Uterine smooth muscle cell (primary cell): ENCODE results near the gene DCP1A. TPM values are rescaled to one million over a fixed set of nuclear protein-coding genes. Genes with fewer than 3 reads are reported as not detected.

Experiments used
- total RNA-seq: library from RNA; depleted of rRNA; stranded (reverse); fragments of >200 nt; gene quantifications from 2 replicates; pipeline ENCODE4 v1.2.3, GENCODE V29; 2014

Gene DCP1A
- 9.4 and 12.4 TPM in 2 replicates for total RNA-seq

GRCh38 chr3:53347261-53348064 lies at the start of gene DCP1A:
TSS of gene DCP1A (minus strand) at chr3:53347543. CDS start at chr3:53347517, 26 bp downstream.

GRCh38 chr3:53255775-53256703 lies 91.3 kb downstream of the DCP1A start, which contains the start of gene TKT:
TSS of gene TKT (minus strand) at chr3:53256022. CDS start at chr3:53255942, 80 bp downstream.

Other genes with a start within 250 kb of the DCP1A start
- gene RFT1, start 217.1 kb downstream of the DCP1A start, total RNA-seq = 23.4 and 24.5 TPM in 2 replicates
- 4.2 and 5.9 TPM in 2 replicates for gene PRKCD, start 186.3 kb downstream of the DCP1A start, total RNA-seq
- 472 and 843 TPM in 2 replicates for gene TKT, start 91.5 kb downstream of the DCP1A start, total RNA-seq
- gene CACNA1D, start 147.1 kb upstream of the DCP1A start, total RNA-seq = 0.33 and 1.5 TPM in 2 replicates